MM.1S (cell line): Measurements from ENCODE around the gene SLC6A8.
A peak's percentile ranks its signal among the peaks of the same experiment; 100 is the strongest.

ENCODE experiments used
- DNase-seq: peaks from one replicate; pipeline ENCODE4 v3.0.0-alpha.2; 2015
- H2AFZ ChIP-seq: fragments of 300-600 bp; sonication (generic); 2 replicates; pipeline ENCODE4 v1.6.0; 2016; ENCODE audit warnings: antibody characterized with exemption, low read length
- H3F3A ChIP-seq: fragments of 300-600 bp; sonication (generic); 2 replicates; pipeline ENCODE4 v1.6.1; 2016; ENCODE audit warnings: mild to moderate bottlenecking, antibody characterized with exemption, low read length, moderate library complexity, mixed read lengths; ENCODE audit not compliant: insufficient read depth
- H3K27ac ChIP-seq: fragments of 300-600 bp; sonication (generic); 2 replicates; pipeline ENCODE4 v1.5.1; 2016; ENCODE audit warnings: mild to moderate bottlenecking, low read length
- H3K27me3 ChIP-seq: fragments of 300-600 bp; sonication (generic); replicated peaks from 2 replicates; pipeline ENCODE4 v1.6.0; 2016; ENCODE audit warnings: low read length; ENCODE audit not compliant: insufficient read depth
- H3K36me3 ChIP-seq: fragments of 300-600 bp; sonication (generic); replicated peaks from 2 replicates; pipeline ENCODE4 v1.6.1; 2016; ENCODE audit warnings: mild to moderate bottlenecking, low read length, mixed read lengths; ENCODE audit not compliant: insufficient read depth
- H3K4me1 ChIP-seq: fragments of 300-600 bp; sonication (generic); 2 replicates; pipeline ENCODE4 v1.6.1; 2016; ENCODE audit warnings: low read length, mixed read lengths
- H3K4me2 ChIP-seq: fragments of 300-600 bp; sonication (generic); 2 replicates; pipeline ENCODE4 v1.6.0; 2016; ENCODE audit warnings: low read depth, low read length
- H3K4me3 ChIP-seq: fragments of 300-600 bp; sonication (generic); 2 replicates; pipeline ENCODE4 v1.5.1; 2016; ENCODE audit warnings: low read length, mixed read lengths
- H3K79me2 ChIP-seq: fragments of 300-600 bp; sonication (generic); 2 replicates; pipeline ENCODE4 v1.6.1; 2016; ENCODE audit warnings: mixed run types, low read length, mixed read lengths
- H3K9ac ChIP-seq: fragments of 300-600 bp; sonication (generic); 2 replicates; pipeline ENCODE4 v1.6.1; 2016; ENCODE audit warnings: low read length, mixed read lengths
- H3K9me2 ChIP-seq: fragments of 300-600 bp; sonication (generic); replicated peaks from 2 replicates; pipeline ENCODE4 v1.6.1; 2016; ENCODE audit warnings: mild to moderate bottlenecking, low read length, mixed read lengths; ENCODE audit not compliant: insufficient read depth
- H3K9me3 ChIP-seq: fragments of 300-600 bp; sonication (generic); replicated peaks from 2 replicates; pipeline ENCODE4 v1.6.1; 2016; ENCODE audit warnings: mild to moderate bottlenecking, low read length, mixed read lengths; ENCODE audit not compliant: insufficient read depth
- H4K20me1 ChIP-seq: fragments of 300-600 bp; sonication (generic); 2 replicates; pipeline ENCODE4 v1.6.1; 2016; ENCODE audit warnings: mild to moderate bottlenecking, low read length, moderate library complexity, mixed read lengths; ENCODE audit not compliant: insufficient read depth
- EZH2 ChIP-seq: fragments of 300-600 bp; sonication (generic); optimal IDR thresholded peaks from 2 replicates; pipeline ENCODE3; 2017; ENCODE audit warnings: low read depth, mild to moderate bottlenecking, antibody characterized with exemption, low read length, mixed read lengths
- EZH2phosphoT487 ChIP-seq: fragments of 300-600 bp; sonication (generic); IDR thresholded peaks from 2 replicates; pipeline ENCODE4 v1.6.1; 2018; ENCODE audit warnings: antibody characterized with exemption, low read length
- TF ChIP-seq, protein P1 (sequence below): fragments of 300-600 bp; sonication (generic); IDR thresholded peaks from 2 replicates; pipeline ENCODE4 v1.5.1; 2016; ENCODE audit warnings: antibody characterized with exemption, low read length, mixed read lengths

SLC6A8 gene

DNA sequence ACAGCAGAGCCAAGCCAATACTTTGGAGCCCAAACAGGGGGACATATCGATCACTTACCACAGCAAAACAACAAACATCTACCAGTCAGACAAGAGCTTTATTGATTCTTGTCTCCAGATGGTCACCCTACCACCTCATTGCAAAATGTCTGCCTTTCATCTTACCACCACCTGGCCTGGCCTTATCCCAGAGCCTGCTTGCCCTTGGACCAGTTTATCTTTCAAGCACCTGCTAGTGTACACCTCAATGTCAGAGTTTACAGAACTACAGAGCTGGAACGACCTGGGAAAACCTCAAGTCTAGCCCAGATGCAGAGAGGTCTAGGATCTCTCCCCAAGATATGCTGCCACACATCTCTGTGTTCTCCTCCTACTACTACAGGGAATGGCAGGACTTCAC, 32.0 kb downstream of the SLC6A8 start:
- Histone ChIP-seq H3K4me3 (no peak overlapping the region), H3K4me2 (no peak overlapping the region)

DNA sequence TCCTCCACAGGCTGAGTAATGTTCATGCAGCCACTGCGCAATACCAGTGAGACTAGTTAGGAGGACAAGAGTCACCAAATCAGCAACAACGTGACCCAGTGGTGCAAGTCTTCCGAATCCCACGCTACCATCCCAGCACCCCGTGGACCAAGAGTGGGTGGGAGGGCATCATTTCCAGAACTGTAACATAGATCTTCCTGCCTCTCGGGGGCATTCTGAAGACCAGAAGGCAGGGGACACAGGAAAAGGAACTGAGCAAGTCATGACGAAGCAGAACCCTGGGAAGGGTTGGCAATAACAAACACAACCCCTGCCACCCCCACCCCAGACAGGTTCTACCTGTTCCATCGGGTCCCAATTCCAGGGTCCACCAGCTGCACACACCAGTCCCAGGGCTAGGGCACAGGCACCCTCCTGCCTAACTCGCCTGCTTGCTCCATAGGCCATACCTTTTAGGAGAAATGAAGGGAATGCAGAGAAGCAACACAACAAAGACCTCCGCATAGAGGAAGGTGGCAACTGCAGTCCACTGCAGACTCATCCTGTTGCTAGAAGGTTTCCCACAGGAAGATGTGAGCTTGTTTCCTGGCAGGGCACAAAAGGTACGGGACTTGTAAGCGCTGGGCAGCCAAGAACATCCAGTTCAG, 35.1 kb downstream of the SLC6A8 start:
- H3K27me3 ChIP-seq = no peaks in the 10 kb centered on the region
- peaks cover 45% of the 10 kb centered on the region for H3K79me2 ChIP-seq
- H3K36me3 ChIP-seq = 0 out of 2 replicates have a peak, but pooled peaks cover 2% of the 10 kb centered on the region
- H3F3A ChIP-seq = no peaks in the 10 kb centered on the region
- peak overlapping the region; percentile 69 for H3K4me3 ChIP-seq
- H2AFZ ChIP-seq = no peak overlapping the region
- peak overlapping the region; percentile 53 for H3K9ac ChIP-seq
- H3K4me1 ChIP-seq = peaks cover 17% of the 10 kb centered on the region
- TF ChIP-seq, protein P1, sequence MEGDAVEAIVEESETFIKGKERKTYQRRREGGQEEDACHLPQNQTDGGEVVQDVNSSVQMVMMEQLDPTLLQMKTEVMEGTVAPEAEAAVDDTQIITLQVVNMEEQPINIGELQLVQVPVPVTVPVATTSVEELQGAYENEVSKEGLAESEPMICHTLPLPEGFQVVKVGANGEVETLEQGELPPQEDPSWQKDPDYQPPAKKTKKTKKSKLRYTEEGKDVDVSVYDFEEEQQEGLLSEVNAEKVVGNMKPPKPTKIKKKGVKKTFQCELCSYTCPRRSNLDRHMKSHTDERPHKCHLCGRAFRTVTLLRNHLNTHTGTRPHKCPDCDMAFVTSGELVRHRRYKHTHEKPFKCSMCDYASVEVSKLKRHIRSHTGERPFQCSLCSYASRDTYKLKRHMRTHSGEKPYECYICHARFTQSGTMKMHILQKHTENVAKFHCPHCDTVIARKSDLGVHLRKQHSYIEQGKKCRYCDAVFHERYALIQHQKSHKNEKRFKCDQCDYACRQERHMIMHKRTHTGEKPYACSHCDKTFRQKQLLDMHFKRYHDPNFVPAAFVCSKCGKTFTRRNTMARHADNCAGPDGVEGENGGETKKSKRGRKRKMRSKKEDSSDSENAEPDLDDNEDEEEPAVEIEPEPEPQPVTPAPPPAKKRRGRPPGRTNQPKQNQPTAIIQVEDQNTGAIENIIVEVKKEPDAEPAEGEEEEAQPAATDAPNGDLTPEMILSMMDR = no peak
- TF ChIP-seq EZH2phosphoT487 = no peak
- no peak for TF ChIP-seq EZH2
- no peaks in the 10 kb centered on the region for H3K9me2 ChIP-seq
- peak overlapping the region; percentile 92 for H3K4me2 ChIP-seq
- no peaks in the 10 kb centered on the region for H4K20me1 ChIP-seq
- no peak for DNase-seq
- H3K27ac ChIP-seq = no peak overlapping the region
- no peaks in the 10 kb centered on the region for H3K9me3 ChIP-seq

More for the DNA sequence above, 32.0 kb downstream of the SLC6A8 start:
- TF ChIP-seq EZH2 (no peak), EZH2phosphoT487 (no peak)
- TF ChIP-seq, protein P1 = no peak
- Histone ChIP-seq H3K27ac (no peak overlapping the region), H3K36me3 (peaks cover 2% of the 10 kb centered on the region; the same call in 1 of the 2 replicates), H3K79me2 (peaks cover 42% of the 10 kb centered on the region), H3K9me2 (no peaks in the 10 kb centered on the region), H2AFZ (no peak overlapping the region), H3K9me3 (no peaks in the 10 kb centered on the region), H3F3A (no peaks in the 10 kb centered on the region), H3K27me3 (no peaks in the 10 kb centered on the region), H3K4me1 (no peaks in the 10 kb centered on the region), H3K9ac (no peak overlapping the region), H4K20me1 (no peaks in the 10 kb centered on the region)
- DNase-seq = no peak

DNA sequence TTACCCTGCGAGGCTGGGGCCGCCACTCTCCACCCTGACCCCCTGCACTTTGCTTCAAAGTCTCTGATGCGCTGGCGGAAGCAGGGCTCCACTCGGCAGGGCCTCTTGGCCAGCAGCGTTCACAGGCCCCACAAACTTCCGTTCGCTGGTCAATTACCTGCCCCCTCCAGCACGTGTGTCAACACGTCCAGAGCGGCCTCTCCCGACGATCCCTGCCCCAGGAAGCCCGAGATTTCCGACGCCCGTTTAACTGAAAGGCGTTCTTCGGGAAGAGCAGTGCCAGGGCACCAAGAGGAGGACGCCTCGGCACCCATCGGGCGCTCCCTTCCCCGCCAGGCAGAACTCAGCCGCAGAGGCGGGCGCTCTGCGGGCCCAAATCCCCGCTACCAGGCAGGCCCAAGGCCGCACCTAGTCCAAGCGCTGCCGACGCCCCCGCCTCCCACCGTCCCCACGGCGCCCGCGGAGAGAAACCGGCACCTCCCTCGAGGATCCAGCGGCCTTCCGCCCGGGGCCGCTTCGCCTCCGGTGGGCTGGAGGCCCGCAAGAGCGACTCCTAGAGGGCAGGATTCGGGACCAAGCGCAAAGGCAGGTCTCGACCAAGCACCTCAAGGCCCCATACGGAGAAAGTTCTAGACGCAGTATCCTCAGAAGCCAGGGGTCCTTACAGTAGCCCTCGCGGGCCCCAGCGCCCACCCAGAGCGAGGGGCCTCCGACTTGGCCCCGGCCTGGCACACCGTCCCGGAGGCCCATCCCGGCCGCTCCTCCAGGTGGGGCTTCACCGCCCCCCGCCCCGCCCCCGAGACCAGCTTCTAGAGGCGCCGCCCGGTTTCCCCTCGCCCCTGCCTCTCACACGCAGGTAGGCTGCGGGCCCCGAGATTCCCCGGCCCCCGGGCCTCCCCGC, 35.9 kb downstream of the SLC6A8 start:
- Histone ChIP-seq H3K27me3 (no peaks in the 10 kb centered on the region), H3F3A (no peaks in the 10 kb centered on the region), H3K79me2 (peaks cover 45% of the 10 kb centered on the region), H3K4me3 (peak overlapping the region; percentile 69), H3K36me3 (0 out of 2 replicates have a peak, but pooled peaks cover 2% of the 10 kb centered on the region), H4K20me1 (no peaks in the 10 kb centered on the region), H3K4me1 (peaks cover 17% of the 10 kb centered on the region), H3K4me2 (peak overlapping the region; percentile 92), H3K9ac (peak overlapping the region; percentile 53), H3K27ac (peak overlapping the region; percentile 59; the same call in 1 of the 2 replicates), H3K9me2 (no peaks in the 10 kb centered on the region), H3K9me3 (no peaks in the 10 kb centered on the region), H2AFZ (0 out of 2 replicates have a peak overlapping the region, but pooled peaks have one; percentile 31)
- no peak for TF ChIP-seq EZH2
- no peak for TF ChIP-seq EZH2phosphoT487
- TF ChIP-seq, protein P1 = peak; percentile 40; the same call in 1 of the 2 replicates
- peak; percentile 54 for DNase-seq
